GM20000 (cell line): Measurements from ENCODE around the gene PHTF1.
"Not testable (repeated sequence)": the region's sequence is repeated elsewhere in the genome, so short reads cannot be mapped to it uniquely, and the experiment has no call there.

Experiments used
- DNase-seq: peaks from one replicate; pipeline ENCODE4 v3.0.0; 2012; ENCODE audit warnings: low spot score
- CTCF ChIP-seq: IDR thresholded peaks from 2 replicates; pipeline ENCODE4 v1.5.1; 2012; ENCODE audit warnings: mild to moderate bottlenecking, control low read depth; ENCODE audit errors: extremely low read depth, missing control alignments

The PHTF1 gene

GRCh38 chr1:113747376-113747775 lies 11.9 kb downstream of the PHTF1 start:
- DNase-seq, result no peak
- TF ChIP-seq CTCF, result no peak

GRCh38 chr1:113745425-113745824 lies 13.9 kb downstream of the PHTF1 start:
- no peak for DNase-seq
- no peak for TF ChIP-seq CTCF

- TF ChIP-seq CTCF, result no peak
- DNase-seq, result no peak
Observed at GRCh38 chr1:113744114-113744513, 15.2 kb downstream of the PHTF1 start.

GRCh38 chr1:113742515-113742914 lies 16.8 kb downstream of the PHTF1 start:
- no peak for DNase-seq
- TF ChIP-seq CTCF, result no peak

- DNase-seq, result no peak
- no peak for TF ChIP-seq CTCF
Observed at GRCh38 chr1:113734357-113735055, 24.8 kb downstream of the PHTF1 start.

- no peak for DNase-seq
- no peak for TF ChIP-seq CTCF
Observed at GRCh38 chr1:113732802-113733201, 26.5 kb downstream of the PHTF1 start.

GRCh38 chr1:113721010-113721409 lies 38.3 kb downstream of the PHTF1 start:
- TF ChIP-seq CTCF, result no peak

GRCh38 chr1:113718621-113719020 lies 40.7 kb downstream of the PHTF1 start:
- not testable (repeated sequence) for DNase-seq

More at GRCh38 chr1:113721010-113721409, 38.3 kb downstream of the PHTF1 start:
- no peak for DNase-seq

GRCh38 chr1:113717506-113717905 lies 41.8 kb downstream of the PHTF1 start:
- DNase-seq, result not testable (repeated sequence)
